Activated T-cell treated with anti-CD3 and anti-CD28 coated beads, Interleukin-2, amount 50 U/mL, for 72 hours (primary cell): ENCODE measurements around the gene SLC50A1. TPM values are rescaled to one million over a fixed set of nuclear protein-coding genes. Genes with fewer than 3 reads are reported as not detected.

ENCODE experiments used
- ATAC-seq, 2 donors: fragments of 150-1000 bp; cut with Tn5 transposase; replicated peaks in 1 of 2; 2 replicates each; pipeline ENCODE4 v1.10.0; 2021; ENCODE audit warnings: moderate library complexity in 2 of 2, mild to moderate bottlenecking in 1 of 2
- DNase-seq, 2 donors: peaks; one replicate each; pipeline ENCODE4 v3.0.0; 2021 to 2022; ENCODE audit warnings: mixed read lengths in 1 of 2
- H3K27ac Mint-ChIP-seq: one replicate; pipeline ENCODE4 v1.8.0; 2022; ENCODE audit warnings: mild to moderate bottlenecking, moderate library complexity, mixed read lengths
- H3K27me3 Mint-ChIP-seq: one replicate; pipeline ENCODE4 v1.8.0; 2022; ENCODE audit warnings: low read depth, mixed read lengths
- H3K36me3 Mint-ChIP-seq, 2 donors: one replicate each; pipeline ENCODE4 v1.8.0; 2022; ENCODE audit warnings: mixed read lengths in 2 of 2, mild to moderate bottlenecking in 1 of 2; ENCODE audit not compliant: insufficient read depth in 2 of 2
- H3K4me1 Mint-ChIP-seq: one replicate; pipeline ENCODE4 v1.8.0; 2022; ENCODE audit warnings: low read depth, mixed read lengths
- H3K4me3 Mint-ChIP-seq, 2 donors: one replicate each; pipeline ENCODE4 v1.8.0; 2022; ENCODE audit warnings: mild to moderate bottlenecking in 2 of 2, mixed read lengths in 2 of 2, moderate library complexity in 2 of 2
- H3K9me3 Mint-ChIP-seq, 2 donors: one replicate each; pipeline ENCODE4 v1.8.0; 2022; ENCODE audit warnings: mixed read lengths in 2 of 2
- total RNA-seq, 2 donors: library from RNA; stranded (reverse); gene quantifications; one replicate each; pipeline ENCODE4 v1.2.3, GENCODE V29; 2022

Gene SLC50A1
- total RNA-seq, 2 donors from 2014 or later = 65.0 to 66.3 TPM

GRCh38 chr1:155181371-155182051 is 45.9 kb downstream of the SLC50A1 start:
- Mint-ChIP-seq H3K9me3 (no peaks in the 10 kb centered on the region), H3K36me3 (peaks cover 0 to 4% of the 10 kb centered on the region in 2 donors), H3K4me1 (peaks cover 5% of the 10 kb centered on the region), H3K4me3 (no peak overlapping the region), H3K27me3 (no peaks in the 10 kb centered on the region), H3K27ac (no peak overlapping the region)
- no peak for DNase-seq
- ATAC-seq = no peak

GRCh38 chr1:155182052-155182550 is 46.4 kb downstream of the SLC50A1 start:
- no peak for DNase-seq
- no peak for ATAC-seq
- Mint-ChIP-seq H3K27me3 (no peaks in the 10 kb centered on the region), H3K4me3 (no peak overlapping the region), H3K4me1 (no peaks in the 10 kb centered on the region), H3K27ac (no peak overlapping the region), H3K9me3 (no peaks in the 10 kb centered on the region), H3K36me3 (peaks cover 0 to 4% of the 10 kb centered on the region in 2 donors)

- no peaks in the 10 kb centered on the region for H3K9me3 Mint-ChIP-seq
- H3K4me3 Mint-ChIP-seq = no peak overlapping the region
- DNase-seq = no peak
- H3K27ac Mint-ChIP-seq = no peak overlapping the region
- H3K36me3 Mint-ChIP-seq = peaks cover 0 to 3% of the 10 kb centered on the region in 2 donors
- no peak for ATAC-seq
- H3K4me1 Mint-ChIP-seq = no peaks in the 10 kb centered on the region
- no peaks in the 10 kb centered on the region for H3K27me3 Mint-ChIP-seq
Observed at GRCh38 chr1:155183775-155184221, 48.1 kb downstream of the SLC50A1 start.

- Mint-ChIP-seq H3K4me3 (no peak overlapping the region), H3K36me3 (peaks cover 0 to 2% of the 10 kb centered on the region in 2 donors), H3K27me3 (no peaks in the 10 kb centered on the region), H3K4me1 (no peaks in the 10 kb centered on the region), H3K27ac (no peak overlapping the region), H3K9me3 (no peaks in the 10 kb centered on the region)
- no peak for ATAC-seq
- no peak for DNase-seq
Observed at GRCh38 chr1:155184351-155184811, 48.7 kb downstream of the SLC50A1 start.

GRCh38 chr1:155184835-155185782 is 49.5 kb downstream of the SLC50A1 start:
- no peaks in the 10 kb centered on the region for H3K27me3 Mint-ChIP-seq
- ATAC-seq (peak in 1 of 2 donors; percentile 19), DNase-seq (no peak)
- no peak overlapping the region for H3K27ac Mint-ChIP-seq
- no peaks in the 10 kb centered on the region for H3K9me3 Mint-ChIP-seq
- H3K4me3 Mint-ChIP-seq = no peak overlapping the region
- H3K36me3 Mint-ChIP-seq = no peaks in the 10 kb centered on the region
- no peaks in the 10 kb centered on the region for H3K4me1 Mint-ChIP-seq

- no peaks in the 10 kb centered on the region for H3K27me3 Mint-ChIP-seq
- no peaks in the 10 kb centered on the region for H3K9me3 Mint-ChIP-seq
- DNase-seq (no peak), ATAC-seq (peak in 1 of 2 donors; percentile 11)
- H3K36me3 Mint-ChIP-seq = no peaks in the 10 kb centered on the region
- no peak overlapping the region for H3K27ac Mint-ChIP-seq
- H3K4me1 Mint-ChIP-seq = no peaks in the 10 kb centered on the region
- no peak overlapping the region for H3K4me3 Mint-ChIP-seq
Observed at GRCh38 chr1:155185783-155186066, 50.1 kb downstream of the SLC50A1 start.

- no peak for DNase-seq
- ATAC-seq = peak; percentile 20 to 22
- no peak overlapping the region for H3K27ac Mint-ChIP-seq
Observed at GRCh38 chr1:155186067-155186793, 50.6 kb downstream of the SLC50A1 start.

GRCh38 chr1:155186794-155187455 is 51.3 kb downstream of the SLC50A1 start:
- no peak overlapping the region for H3K4me3 Mint-ChIP-seq
- H3K27ac Mint-ChIP-seq = no peak overlapping the region
- no peak for ATAC-seq
- no peaks in the 10 kb centered on the region for H3K27me3 Mint-ChIP-seq
- no peaks in the 10 kb centered on the region for H3K36me3 Mint-ChIP-seq
- no peak for DNase-seq
- no peaks in the 10 kb centered on the region for H3K4me1 Mint-ChIP-seq
- no peaks in the 10 kb centered on the region for H3K9me3 Mint-ChIP-seq

More at GRCh38 chr1:155186067-155186793, 50.6 kb downstream of the SLC50A1 start:
- no peaks in the 10 kb centered on the region for H3K9me3 Mint-ChIP-seq
- H3K4me1 Mint-ChIP-seq = no peaks in the 10 kb centered on the region
- no peaks in the 10 kb centered on the region for H3K27me3 Mint-ChIP-seq
- H3K4me3 Mint-ChIP-seq = no peak overlapping the region
- no peaks in the 10 kb centered on the region for H3K36me3 Mint-ChIP-seq

GRCh38 chr1:155187456-155187891 is 51.8 kb downstream of the SLC50A1 start:
- ATAC-seq (no peak), DNase-seq (no peak)
- H3K4me3 Mint-ChIP-seq = no peak overlapping the region
- no peaks in the 10 kb centered on the region for H3K36me3 Mint-ChIP-seq
- H3K27me3 Mint-ChIP-seq = no peaks in the 10 kb centered on the region
- H3K9me3 Mint-ChIP-seq = no peaks in the 10 kb centered on the region
- peaks cover 4% of the 10 kb centered on the region for H3K4me1 Mint-ChIP-seq
- H3K27ac Mint-ChIP-seq = no peak overlapping the region

- H3K27me3 Mint-ChIP-seq = no peaks in the 10 kb centered on the region
- DNase-seq = no peak
- H3K9me3 Mint-ChIP-seq = no peaks in the 10 kb centered on the region
- no peak overlapping the region for H3K27ac Mint-ChIP-seq
- peaks cover 12% of the 10 kb centered on the region for H3K4me1 Mint-ChIP-seq
- no peak overlapping the region for H3K4me3 Mint-ChIP-seq
- ATAC-seq = no peak
- H3K36me3 Mint-ChIP-seq = no peaks in the 10 kb centered on the region
Observed at GRCh38 chr1:155188268-155188667, 52.6 kb downstream of the SLC50A1 start.
